Stimulated activated CD4-positive, alpha-beta T cell treated with anti-CD3 and anti-CD28 coated beads, Interleukin-2, amount 100 ng/mL, for 4 hours (primary cell): ENCODE measurements around the gene TMEM125.

Source experiments
- DNase-seq: peaks from one replicate; pipeline ENCODE4 v3.0.0-alpha.2; 2020; ENCODE audit warnings: low read depth

TMEM125 gene

DNA sequence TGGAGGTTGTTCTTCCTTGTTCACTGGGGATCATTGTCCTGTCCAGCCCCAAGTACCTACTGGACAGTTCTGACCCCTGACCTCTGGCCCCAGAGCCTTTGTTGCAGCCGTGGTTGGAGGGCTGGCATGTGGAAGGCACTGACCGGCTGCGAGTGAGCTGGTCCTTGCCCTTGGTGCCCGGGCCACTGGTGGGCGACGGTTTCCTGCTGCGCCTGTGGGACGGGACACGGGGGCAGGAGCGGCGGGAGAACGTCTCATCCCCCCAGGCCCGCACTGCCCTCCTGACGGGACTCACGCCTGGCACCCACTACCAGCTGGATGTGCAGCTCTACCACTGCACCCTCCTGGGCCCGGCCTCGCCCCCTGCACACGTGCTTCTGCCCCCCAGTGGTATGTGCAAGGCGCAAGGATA, 42.4 kb downstream of the TMEM125 start:
- no peak for DNase-seq

DNA sequence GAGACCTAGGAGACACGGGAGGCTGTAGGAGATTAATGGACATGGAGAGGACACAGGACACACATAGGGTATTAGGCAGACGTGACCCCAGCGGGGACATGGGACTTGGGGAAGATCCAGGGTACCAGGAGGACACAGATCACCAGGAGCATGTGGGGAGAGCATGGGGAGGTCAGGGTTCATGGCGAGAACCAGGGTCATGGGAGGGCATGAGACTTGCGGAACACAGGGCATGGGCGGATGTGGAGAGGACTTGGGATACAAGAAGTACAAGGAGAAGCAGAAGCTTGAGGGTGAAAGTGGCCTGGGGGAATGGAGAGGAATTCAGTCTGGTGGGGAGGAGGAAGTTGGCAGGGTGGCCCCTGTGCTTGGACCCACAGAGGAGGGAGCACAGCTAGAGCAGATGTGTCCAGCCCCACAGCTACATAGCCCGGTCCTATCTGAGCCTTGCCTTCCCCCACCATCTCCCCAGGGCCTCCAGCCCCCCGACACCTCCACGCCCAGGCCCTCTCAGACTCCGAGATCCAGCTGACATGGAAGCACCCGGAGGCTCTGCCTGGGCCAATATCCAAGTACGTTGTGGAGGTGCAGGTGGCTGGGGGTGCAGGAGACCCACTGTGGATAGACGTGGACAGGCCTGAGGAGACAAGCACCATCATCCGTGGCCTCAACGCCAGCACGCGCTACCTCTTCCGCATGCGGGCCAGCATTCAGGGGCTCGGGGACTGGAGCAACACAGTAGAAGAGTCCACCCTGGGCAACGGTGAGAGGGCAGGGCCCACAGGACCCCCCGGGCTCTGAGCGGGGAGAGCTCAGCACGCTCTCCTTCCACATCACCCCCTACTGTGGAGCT, 43.1 kb downstream of the TMEM125 start:
- no peak for DNase-seq

DNA sequence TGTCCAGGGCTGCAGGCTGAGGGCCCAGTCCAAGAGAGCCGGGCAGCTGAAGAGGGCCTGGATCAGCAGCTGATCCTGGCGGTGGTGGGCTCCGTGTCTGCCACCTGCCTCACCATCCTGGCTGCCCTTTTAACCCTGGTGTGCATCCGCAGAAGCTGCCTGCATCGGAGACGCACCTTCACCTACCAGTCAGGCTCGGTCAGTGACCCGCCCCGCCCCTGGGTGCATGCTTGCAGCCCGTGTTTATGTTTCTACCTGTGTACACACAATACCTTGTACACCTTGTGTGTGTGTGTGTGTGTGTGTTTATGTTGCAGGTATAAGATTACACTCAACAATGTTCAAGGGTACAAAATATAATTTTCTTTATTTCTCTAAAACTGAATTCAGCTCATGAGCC, 44.0 kb downstream of the TMEM125 start:
- no peak for DNase-seq

- no peak for DNase-seq
These were observed 44.5 kb downstream of the TMEM125 start for GRCh38 chr1:43314233-43314632.

DNA sequence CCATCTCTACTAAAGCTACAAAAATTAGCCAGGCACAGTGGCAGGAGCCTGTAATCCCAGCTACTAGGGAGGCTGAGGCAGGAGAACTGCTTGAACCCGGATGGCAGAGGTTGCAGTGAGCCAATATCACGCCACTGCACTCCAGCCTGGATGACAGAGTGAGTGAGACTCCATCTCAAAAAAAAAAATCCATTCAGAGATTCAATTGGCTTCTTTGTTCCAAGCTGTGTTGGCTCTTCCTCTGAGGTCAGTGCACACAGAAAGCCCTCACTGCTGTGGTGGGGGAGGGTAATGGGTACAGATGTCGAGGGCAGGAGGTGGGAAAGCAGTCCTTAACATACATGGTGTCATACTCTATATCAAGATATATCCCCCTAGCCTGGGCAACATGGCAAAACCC, 45.7 kb downstream of the TMEM125 start:
- DNase-seq, result no peak

- no peak for DNase-seq
These were observed 46.4 kb downstream of the TMEM125 start for GRCh38 chr1:43315963-43316737.

- DNase-seq, result no peak
These were observed 47.1 kb downstream of the TMEM125 start for GRCh38 chr1:43316738-43317520.

DNA sequence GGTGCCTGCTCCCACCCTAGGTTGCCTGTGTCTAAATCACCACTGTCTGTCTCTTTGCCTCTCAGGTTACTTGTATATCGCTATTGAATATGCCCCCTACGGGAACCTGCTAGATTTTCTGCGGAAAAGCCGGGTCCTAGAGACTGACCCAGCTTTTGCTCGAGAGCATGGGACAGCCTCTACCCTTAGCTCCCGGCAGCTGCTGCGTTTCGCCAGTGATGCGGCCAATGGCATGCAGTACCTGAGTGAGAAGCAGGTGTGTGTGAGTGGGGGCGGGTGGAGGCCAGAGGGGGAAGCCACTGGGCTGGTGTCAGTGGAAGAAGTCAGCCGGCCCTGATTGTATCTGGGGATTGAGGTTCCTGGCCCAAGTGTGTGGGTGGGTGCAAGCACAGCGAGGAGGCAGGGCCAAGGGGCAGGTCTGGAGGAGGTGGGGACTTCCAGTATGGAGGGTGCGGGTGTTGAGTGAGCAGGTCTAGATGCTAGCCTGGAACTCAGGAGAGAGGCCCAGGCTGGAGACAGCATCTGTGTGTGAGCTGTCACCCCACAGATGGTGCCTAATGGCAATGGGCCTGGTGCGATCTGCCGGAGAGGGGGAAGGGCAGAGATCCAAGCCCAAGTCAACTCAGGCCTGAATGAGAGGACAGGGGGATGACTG, 48.2 kb downstream of the TMEM125 start:
- no peak for DNase-seq

- no peak for DNase-seq
These were observed 49.0 kb downstream of the TMEM125 start for GRCh38 chr1:43318831-43319230.

DNA sequence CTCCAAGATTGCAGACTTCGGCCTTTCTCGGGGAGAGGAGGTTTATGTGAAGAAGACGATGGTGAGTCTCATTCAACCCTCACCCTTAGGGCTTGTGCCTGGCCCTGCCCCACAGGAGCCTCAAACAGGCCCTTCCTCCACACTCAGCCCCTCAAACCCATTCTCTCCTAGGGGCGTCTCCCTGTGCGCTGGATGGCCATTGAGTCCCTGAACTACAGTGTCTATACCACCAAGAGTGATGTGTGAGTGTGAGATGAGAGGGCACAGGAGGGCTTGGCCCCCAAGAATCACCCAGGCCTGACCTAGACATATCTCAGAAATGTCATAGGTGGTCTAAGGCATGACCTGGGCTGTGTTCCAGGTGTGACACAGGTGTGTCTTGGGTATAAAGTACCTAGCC, 49.5 kb downstream of the TMEM125 start:
- no peak for DNase-seq

DNA sequence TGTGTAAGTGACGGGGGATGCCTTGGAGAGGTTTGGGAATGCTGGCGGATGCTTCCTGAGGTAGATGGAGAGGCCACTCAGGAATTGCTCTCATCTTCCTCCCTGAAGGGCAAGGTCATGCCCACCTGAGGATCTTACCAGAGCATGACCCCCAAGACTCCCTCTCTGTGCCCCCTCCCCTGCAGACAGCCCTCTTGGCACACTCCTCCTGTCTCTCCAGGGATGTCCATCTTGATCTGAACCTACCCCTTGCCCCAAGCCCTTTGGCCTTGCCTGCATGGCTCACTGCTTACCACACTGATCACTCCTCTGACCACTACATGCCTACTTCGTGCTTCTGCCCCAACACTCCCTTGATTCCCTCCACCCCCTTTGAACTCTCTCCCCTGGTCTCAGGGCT, 50.0 kb downstream of the TMEM125 start:
- DNase-seq, result no peak

- DNase-seq, result no peak
These were observed 51.6 kb downstream of the TMEM125 start for GRCh38 chr1:43321331-43321891.

- no peak for DNase-seq
These were observed 52.7 kb downstream of the TMEM125 start for GRCh38 chr1:43322506-43322905.
